Smooth muscle cell (in vitro differentiated cells): Measurements from ENCODE around the gene TP53TG5. TPM values are rescaled to one million over a fixed set of nuclear protein-coding genes. Genes with fewer than 3 reads are reported as not detected.

Experiments used
- DNase-seq: peaks from one replicate; lab custom pipeline; 2025; ENCODE audit not compliant: unreplicated experiment; lab: John Stamatoyannopoulos, UW
- H2AFZ ChIP-seq: fragments of 200-600 bp; sonication (generic); 2 replicates; pipeline ENCODE4 v1.6.0; 2016; ENCODE audit warnings: antibody characterized with exemption, low read depth, mild to moderate bottlenecking
- H3F3A ChIP-seq: fragments of 200-600 bp; sonication (generic); 2 replicates; pipeline ENCODE4 v1.6.0; 2017; ENCODE audit warnings: antibody characterized with exemption, low read depth
- H3K27ac ChIP-seq: fragments of 200-600 bp; sonication (generic); 2 replicates; pipeline ENCODE4 v1.5.1; 2016; ENCODE audit warnings: low read depth, mild to moderate bottlenecking
- H3K27me3 ChIP-seq: fragments of 200-600 bp; sonication (generic); 2 replicates; pipeline ENCODE4 v1.6.1; 2016; ENCODE audit warnings: low read depth, mild to moderate bottlenecking
- H3K36me3 ChIP-seq: fragments of 200-600 bp; sonication (generic); 2 replicates; pipeline ENCODE4 v1.5.1; 2016; ENCODE audit warnings: low read depth
- H3K4me1 ChIP-seq: fragments of 200-600 bp; sonication (generic); 2 replicates; pipeline ENCODE4 v1.5.1; 2016; ENCODE audit warnings: low read depth
- H3K4me2 ChIP-seq: fragments of 200-600 bp; sonication (generic); 2 replicates; pipeline ENCODE4 v1.6.0; 2016; ENCODE audit warnings: mild to moderate bottlenecking
- H3K4me3 ChIP-seq: fragments of 200-600 bp; sonication (generic); 2 replicates; pipeline ENCODE4 v1.5.1; 2016; ENCODE audit warnings: mild to moderate bottlenecking
- H3K79me2 ChIP-seq: fragments of 200-600 bp; sonication (generic); 2 replicates; pipeline ENCODE4 v1.6.0; 2016; ENCODE audit warnings: low read depth, mild to moderate bottlenecking
- H3K9ac ChIP-seq: fragments of 200-600 bp; sonication (generic); 2 replicates; pipeline ENCODE4 v1.6.0; 2016; ENCODE audit warnings: low read depth
- H3K9me3 ChIP-seq: fragments of 200-600 bp; sonication (generic); replicated peaks from 2 replicates; pipeline ENCODE4 v1.5.1; 2016; ENCODE audit warnings: low read depth
- H4K20me1 ChIP-seq: fragments of 200-600 bp; sonication (generic); 2 replicates; pipeline ENCODE4 v1.6.0; 2016; ENCODE audit warnings: low read depth
- WGBS: methylation state at CpG from one replicate; pipeline ENCODE4 v1.1.7; 2016; ENCODE audit warnings: low lambda C conversion rate; 5-methylcytosine and 5-hydroxymethylcytosine counted together
- polyA plus RNA-seq: library from polyadenylated mRNA; unstranded; fragments of >200 nt; fragmentation: Nextera tagmentation; extraction: Ambion mirVana; gene quantifications from 2 replicates; pipeline ENCODE4 v1.2.1, GENCODE V29; 2016
- total RNA-seq: library from RNA; depleted of rRNA; stranded (reverse); fragments of >200 nt; gene quantifications from 2 replicates; pipeline ENCODE4 v1.2.3, GENCODE V29; 2014
- TF ChIP-seq, protein P1 (sequence below): fragments of 200-600 bp; sonication (generic); IDR thresholded peaks from 2 replicates; pipeline ENCODE4 v1.5.1; 2017; ENCODE audit warnings: borderline replicate concordance, mild to moderate bottlenecking, antibody characterized with exemption; ENCODE audit not compliant: insufficient read depth, poor library complexity, severe bottlenecking

Gene TP53TG5
- total and polyA plus RNA-seq, 2 experiments from 2014 or later, result 0.06 TPM; not detected in 1

DNA sequence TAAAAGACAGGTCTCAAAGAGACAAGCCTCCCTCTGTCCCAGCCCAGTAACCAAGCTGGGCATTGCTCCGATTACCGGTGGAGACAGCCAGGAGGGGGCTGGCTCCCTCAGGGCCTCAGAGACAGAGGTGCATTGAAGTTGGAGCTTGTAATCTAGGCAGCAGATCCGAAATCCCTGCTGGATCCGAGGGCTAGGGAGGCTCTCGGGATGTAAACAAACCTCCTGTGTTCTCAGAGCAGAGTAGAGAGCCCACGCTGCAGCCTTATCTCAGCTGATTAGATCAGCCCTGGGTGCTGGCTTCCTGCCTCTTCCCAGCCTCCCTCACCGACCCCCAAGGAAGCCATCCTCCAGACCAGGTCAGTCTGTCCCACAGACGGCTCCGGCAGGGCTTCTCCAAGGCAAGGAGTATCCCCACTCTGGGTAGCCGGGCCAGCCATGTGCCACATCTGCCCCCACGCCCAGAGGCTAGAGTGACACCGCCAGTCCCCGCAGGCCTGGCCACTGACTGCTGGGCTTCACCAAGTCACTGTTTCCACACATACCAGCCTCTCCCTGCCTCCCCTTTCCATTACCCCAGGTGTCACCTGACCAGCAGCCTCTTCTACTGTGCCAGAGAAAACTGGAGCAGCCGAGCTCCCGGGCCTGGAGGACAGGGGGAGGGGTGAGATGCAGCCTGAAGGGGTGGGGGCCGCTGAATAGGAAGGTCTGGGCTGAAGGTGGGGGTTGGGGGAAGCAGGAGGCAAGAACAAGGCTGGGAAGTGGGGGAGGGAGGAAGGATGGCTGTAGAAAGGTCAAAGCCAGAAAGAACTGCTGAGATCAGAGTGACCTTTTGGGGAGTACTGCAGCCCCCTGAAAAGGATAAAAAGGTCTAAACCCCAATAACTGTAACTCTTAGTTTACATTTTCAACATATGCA, 35.9 kb downstream of the TP53TG5 start:
- Histone ChIP-seq H3K9me3 (no peaks in the 10 kb centered on the region), H3K79me2 (peaks cover 69% of the 10 kb centered on the region), H2AFZ (no peak overlapping the region), H3K27me3 (no peaks in the 10 kb centered on the region), H3F3A (peaks cover 51% of the 10 kb centered on the region), H3K4me3 (peak overlapping the region; percentile 26), H4K20me1 (peaks cover 39% of the 10 kb centered on the region), H3K36me3 (no peaks in the 10 kb centered on the region), H3K4me2 (peak overlapping the region; percentile 97), H3K9ac (peak overlapping the region; percentile 71), H3K27ac (peak overlapping the region; percentile 96), H3K4me1 (peaks cover 77% of the 10 kb centered on the region)
- TF ChIP-seq, protein P1, sequence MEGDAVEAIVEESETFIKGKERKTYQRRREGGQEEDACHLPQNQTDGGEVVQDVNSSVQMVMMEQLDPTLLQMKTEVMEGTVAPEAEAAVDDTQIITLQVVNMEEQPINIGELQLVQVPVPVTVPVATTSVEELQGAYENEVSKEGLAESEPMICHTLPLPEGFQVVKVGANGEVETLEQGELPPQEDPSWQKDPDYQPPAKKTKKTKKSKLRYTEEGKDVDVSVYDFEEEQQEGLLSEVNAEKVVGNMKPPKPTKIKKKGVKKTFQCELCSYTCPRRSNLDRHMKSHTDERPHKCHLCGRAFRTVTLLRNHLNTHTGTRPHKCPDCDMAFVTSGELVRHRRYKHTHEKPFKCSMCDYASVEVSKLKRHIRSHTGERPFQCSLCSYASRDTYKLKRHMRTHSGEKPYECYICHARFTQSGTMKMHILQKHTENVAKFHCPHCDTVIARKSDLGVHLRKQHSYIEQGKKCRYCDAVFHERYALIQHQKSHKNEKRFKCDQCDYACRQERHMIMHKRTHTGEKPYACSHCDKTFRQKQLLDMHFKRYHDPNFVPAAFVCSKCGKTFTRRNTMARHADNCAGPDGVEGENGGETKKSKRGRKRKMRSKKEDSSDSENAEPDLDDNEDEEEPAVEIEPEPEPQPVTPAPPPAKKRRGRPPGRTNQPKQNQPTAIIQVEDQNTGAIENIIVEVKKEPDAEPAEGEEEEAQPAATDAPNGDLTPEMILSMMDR, result no peak
- 2% methylated on average over 16 of the region's 16 CpGs for WGBS
- DNase-seq, result no peak

DNA sequence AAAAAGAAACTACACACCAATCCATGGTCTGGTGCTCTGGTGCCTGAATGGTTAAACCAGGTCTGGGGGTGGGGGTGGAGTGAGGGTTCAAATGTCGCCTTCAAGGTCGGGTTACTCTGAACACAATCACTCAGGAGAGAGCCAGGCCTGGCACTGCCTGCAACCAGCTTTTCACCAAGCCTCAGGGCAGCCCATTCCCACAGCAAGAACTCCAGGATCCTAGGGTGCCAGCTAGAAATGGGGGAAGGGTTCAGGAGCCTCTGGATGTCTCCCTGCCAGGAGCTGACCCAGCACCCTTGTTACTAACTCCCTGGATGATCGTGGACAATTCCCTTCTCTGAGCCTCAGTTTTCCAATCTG, 36.6 kb downstream of the TP53TG5 start:
- Histone ChIP-seq H3K27me3 (no peaks in the 10 kb centered on the region), H4K20me1 (peaks cover 33% of the 10 kb centered on the region), H3K4me1 (peaks cover 71% of the 10 kb centered on the region), H2AFZ (no peak overlapping the region), H3F3A (peaks cover 55% of the 10 kb centered on the region), H3K9me3 (no peaks in the 10 kb centered on the region), H3K9ac (peak overlapping the region; percentile 60), H3K79me2 (peaks cover 62% of the 10 kb centered on the region), H3K4me3 (peak overlapping the region; percentile 26), H3K36me3 (no peaks in the 10 kb centered on the region), H3K4me2 (peak overlapping the region; percentile 97), H3K27ac (peak overlapping the region; percentile 96)
- TF ChIP-seq, protein P1, result no peak
- DNase-seq, result no peak
- WGBS, result 12% methylated on average over 3 of the region's 3 CpGs

GRCh38 chr20:45340951-45341350, 37.2 kb downstream of the TP53TG5 start:
- peaks cover 33% of the 10 kb centered on the region for H4K20me1 ChIP-seq
- H3K9ac ChIP-seq, result peak overlapping the region; percentile 60
- 62% methylated on average over 1 of the region's 1 CpG for WGBS
- H3K4me2 ChIP-seq, result no peak overlapping the region
- H3F3A ChIP-seq, result peaks cover 57% of the 10 kb centered on the region
- peaks cover 56% of the 10 kb centered on the region for H3K79me2 ChIP-seq
- no peaks in the 10 kb centered on the region for H3K27me3 ChIP-seq
- peak overlapping the region; percentile 96 for H3K27ac ChIP-seq
- DNase-seq, result no peak
- no peak overlapping the region for H3K4me3 ChIP-seq
- peaks cover 72% of the 10 kb centered on the region for H3K4me1 ChIP-seq
- no peak overlapping the region for H2AFZ ChIP-seq
- no peaks in the 10 kb centered on the region for H3K9me3 ChIP-seq
- TF ChIP-seq, protein P1, result no peak
- H3K36me3 ChIP-seq, result no peaks in the 10 kb centered on the region
